ENCODE measurements around the gene HLA-F.
A peak's percentile ranks its signal among the peaks of the same experiment; 100 is the strongest.

Gene HLA-F

GRCh38 chr6:29752451-29753308 lies 29.4 kb downstream of the HLA-F start (continued):
- no peak for TF ChIP-seq AEBP2 (tag by site-specific recombination; IDR thresholded peaks at IDR 0.05; ENCODE audit: borderline replicate concordance)
- TF ChIP-seq ZNF214 (tag by site-specific recombination; IDR thresholded peaks at IDR 0.05; ENCODE audit: borderline replicate concordance), result no peak
- TF ChIP-seq ZNF704 (tag by site-specific recombination; IDR thresholded peaks at IDR 0.05), result no peak
- TF ChIP-seq ZNF433 (tag by site-specific recombination; IDR thresholded peaks at IDR 0.05; ENCODE audit: low read depth), result 0 out of 2 replicates have a peak, but pooled peaks have one; percentile 4
- TF ChIP-seq ZNF394 (tag by site-specific recombination; IDR thresholded peaks at IDR 0.05; ENCODE audit: borderline replicate concordance), result peak; percentile 94
- TF ChIP-seq ELK4 (IDR thresholded peaks at IDR 0.05; ENCODE audit: borderline replicate concordance, low read depth, low read length), result no peak
- TF ChIP-seq ZBTB11 (tag by site-specific recombination; conservative IDR thresholded peaks at IDR 0.05; ENCODE audit: low read depth), result peak; percentile 26; the same call in 1 of the 2 replicates
- no peak for TF ChIP-seq YY1 (tag by site-specific recombination; IDR thresholded peaks at IDR 0.05)
- peak; percentile 90 for TF ChIP-seq ZFHX2 (tag by site-specific recombination; conservative IDR thresholded peaks at IDR 0.05)
- TF ChIP-seq ZNF501 (tag by site-specific recombination; IDR thresholded peaks at IDR 0.05), result no peak
- no peak for TF ChIP-seq ZNF639 (tag by site-specific recombination; IDR thresholded peaks at IDR 0.05)
- no peak; the same call in 1 of the 2 replicates for TF ChIP-seq MZF1 (tag by site-specific recombination; IDR thresholded peaks at IDR 0.05; ENCODE audit: borderline replicate concordance)
- no peak for TF ChIP-seq ZNF623 (tag by site-specific recombination; IDR thresholded peaks at IDR 0.05)
- TF ChIP-seq ZNF624 (tag by site-specific recombination; IDR thresholded peaks at IDR 0.05), result no peak
- TF ChIP-seq REPIN1 (tag by site-specific recombination; IDR thresholded peaks at IDR 0.05; ENCODE audit: low read depth), result no peak
- no peak for TF ChIP-seq ZSCAN18 (tag by site-specific recombination; IDR thresholded peaks at IDR 0.05)
- no peak for TF ChIP-seq GFI1B (tag by site-specific recombination; IDR thresholded peaks at IDR 0.05)
- TF ChIP-seq PRDM1 (tag by site-specific recombination; IDR thresholded peaks at IDR 0.05), result peak; percentile 72; the same call in 1 of the 2 replicates
- TF ChIP-seq ZNF16 (tag by site-specific recombination; IDR thresholded peaks at IDR 0.05; ENCODE audit: low read depth), result no peak
- no peak for TF ChIP-seq SALL2 (tag by site-specific recombination; IDR thresholded peaks at IDR 0.05; ENCODE audit: borderline replicate concordance)
- no peak for TF ChIP-seq PRDM6 (tag by site-specific recombination; IDR thresholded peaks at IDR 0.05)
- no peak for TF ChIP-seq ZBTB7A (tag by site-specific recombination; IDR thresholded peaks at IDR 0.05; ENCODE audit: low read depth)
- peak; percentile 86 for TF ChIP-seq ZNF600 (tag by site-specific recombination; IDR thresholded peaks at IDR 0.05)
- no peak for TF ChIP-seq ZNF549 (tag by site-specific recombination; IDR thresholded peaks at IDR 0.05)
- TF ChIP-seq HOXC10 (CRISPR knock-in tag; IDR thresholded peaks at IDR 0.05), result no peak
- no peak for TF ChIP-seq ZNF544 (tag by site-specific recombination; IDR thresholded peaks at IDR 0.05)
- TF ChIP-seq ZNF121 (tag by site-specific recombination; IDR thresholded peaks at IDR 0.05), result no peak
